ENCODE measurements around the gene CALML6. TPM values are rescaled to one million over a fixed set of nuclear protein-coding genes. Genes with fewer than 3 reads are reported as not detected.

Gene CALML6
- total RNA-seq, 1 experiment from 2014 or later: 1.9 TPM

- TF ChIP-seq AFF4 (CRISPR knock-in tag; IDR thresholded peaks at IDR 0.05; ENCODE audit: borderline replicate concordance) (no peak), ZBTB21 (CRISPR knock-in tag; IDR thresholded peaks at IDR 0.05; ENCODE audit: borderline replicate concordance) (no peak), ZNF121 (CRISPR knock-in tag; IDR thresholded peaks at IDR 0.05) (no peak), ZNF317 (CRISPR knock-in tag; IDR thresholded peaks at IDR 0.05; ENCODE audit: borderline replicate concordance, low read depth) (no peak), HMGXB4 (CRISPR knock-in tag; IDR thresholded peaks at IDR 0.05) (peak; percentile 37; the same call in 1 of the 2 replicates), FOXP1 (CRISPR knock-in tag; IDR thresholded peaks at IDR 0.05; ENCODE audit: borderline replicate concordance) (no peak), TCF7 (CRISPR knock-in tag; IDR thresholded peaks at IDR 0.05; ENCODE audit: low read depth) (no peak), SP1 (CRISPR knock-in tag; conservative IDR thresholded peaks at IDR 0.05) (0 out of 2 replicates have a peak, but pooled peaks have one; percentile 5), ZNF416 (CRISPR knock-in tag; IDR thresholded peaks at IDR 0.05) (no peak), USF1 (CRISPR knock-in tag; IDR thresholded peaks at IDR 0.05) (no peak), E2F5 (CRISPR knock-in tag; IDR thresholded peaks at IDR 0.05) (peak; percentile 70), ZNF396 (CRISPR knock-in tag; IDR thresholded peaks at IDR 0.05; ENCODE audit: borderline replicate concordance) (no peak), ELF4 (CRISPR knock-in tag; IDR thresholded peaks at IDR 0.05; ENCODE audit: low read depth) (no peak), GABPB1 (CRISPR knock-in tag; IDR thresholded peaks at IDR 0.05) (no peak), ZNF512 (CRISPR knock-in tag; IDR thresholded peaks at IDR 0.05; ENCODE audit: borderline replicate concordance) (no peak), SMAD3 (CRISPR knock-in tag; IDR thresholded peaks at IDR 0.05; ENCODE audit: borderline replicate concordance) (no peak), HMGA2 (CRISPR knock-in tag; IDR thresholded peaks at IDR 0.05) (no peak), NFE2L1 (CRISPR knock-in tag; IDR thresholded peaks at IDR 0.05) (no peak), RELA (CRISPR knock-in tag; IDR thresholded peaks at IDR 0.05; ENCODE audit: borderline replicate concordance) (no peak; the same call in 1 of the 2 replicates)
- TF ChIP-seq, protein P1, sequence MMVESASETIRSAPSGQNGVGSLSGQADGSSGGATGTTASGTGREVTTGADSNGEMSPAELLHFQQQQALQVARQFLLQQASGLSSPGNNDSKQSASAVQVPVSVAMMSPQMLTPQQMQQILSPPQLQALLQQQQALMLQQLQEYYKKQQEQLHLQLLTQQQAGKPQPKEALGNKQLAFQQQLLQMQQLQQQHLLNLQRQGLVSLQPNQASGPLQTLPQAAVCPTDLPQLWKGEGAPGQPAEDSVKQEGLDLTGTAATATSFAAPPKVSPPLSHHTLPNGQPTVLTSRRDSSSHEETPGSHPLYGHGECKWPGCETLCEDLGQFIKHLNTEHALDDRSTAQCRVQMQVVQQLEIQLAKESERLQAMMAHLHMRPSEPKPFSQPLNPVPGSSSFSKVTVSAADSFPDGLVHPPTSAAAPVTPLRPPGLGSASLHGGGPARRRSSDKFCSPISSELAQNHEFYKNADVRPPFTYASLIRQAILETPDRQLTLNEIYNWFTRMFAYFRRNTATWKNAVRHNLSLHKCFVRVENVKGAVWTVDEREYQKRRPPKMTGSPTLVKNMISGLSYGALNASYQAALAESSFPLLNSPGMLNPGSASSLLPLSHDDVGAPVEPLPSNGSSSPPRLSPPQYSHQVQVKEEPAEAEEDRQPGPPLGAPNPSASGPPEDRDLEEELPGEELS (CRISPR knock-in tag; IDR thresholded peaks at IDR 0.05): peak; percentile 83
- TF ChIP-seq, protein P2, sequence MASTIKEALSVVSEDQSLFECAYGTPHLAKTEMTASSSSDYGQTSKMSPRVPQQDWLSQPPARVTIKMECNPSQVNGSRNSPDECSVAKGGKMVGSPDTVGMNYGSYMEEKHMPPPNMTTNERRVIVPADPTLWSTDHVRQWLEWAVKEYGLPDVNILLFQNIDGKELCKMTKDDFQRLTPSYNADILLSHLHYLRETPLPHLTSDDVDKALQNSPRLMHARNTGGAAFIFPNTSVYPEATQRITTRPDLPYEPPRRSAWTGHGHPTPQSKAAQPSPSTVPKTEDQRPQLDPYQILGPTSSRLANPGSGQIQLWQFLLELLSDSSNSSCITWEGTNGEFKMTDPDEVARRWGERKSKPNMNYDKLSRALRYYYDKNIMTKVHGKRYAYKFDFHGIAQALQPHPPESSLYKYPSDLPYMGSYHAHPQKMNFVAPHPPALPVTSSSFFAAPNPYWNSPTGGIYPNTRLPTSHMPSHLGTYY (CRISPR knock-in tag; IDR thresholded peaks at IDR 0.05): no peak
- TF ChIP-seq, protein P3, sequence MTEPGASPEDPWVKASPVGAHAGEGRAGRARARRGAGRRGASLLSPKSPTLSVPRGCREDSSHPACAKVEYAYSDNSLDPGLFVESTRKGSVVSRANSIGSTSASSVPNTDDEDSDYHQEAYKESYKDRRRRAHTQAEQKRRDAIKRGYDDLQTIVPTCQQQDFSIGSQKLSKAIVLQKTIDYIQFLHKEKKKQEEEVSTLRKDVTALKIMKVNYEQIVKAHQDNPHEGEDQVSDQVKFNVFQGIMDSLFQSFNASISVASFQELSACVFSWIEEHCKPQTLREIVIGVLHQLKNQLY (CRISPR knock-in tag; IDR thresholded peaks at IDR 0.05): no peak
- TF ChIP-seq, protein P4, sequence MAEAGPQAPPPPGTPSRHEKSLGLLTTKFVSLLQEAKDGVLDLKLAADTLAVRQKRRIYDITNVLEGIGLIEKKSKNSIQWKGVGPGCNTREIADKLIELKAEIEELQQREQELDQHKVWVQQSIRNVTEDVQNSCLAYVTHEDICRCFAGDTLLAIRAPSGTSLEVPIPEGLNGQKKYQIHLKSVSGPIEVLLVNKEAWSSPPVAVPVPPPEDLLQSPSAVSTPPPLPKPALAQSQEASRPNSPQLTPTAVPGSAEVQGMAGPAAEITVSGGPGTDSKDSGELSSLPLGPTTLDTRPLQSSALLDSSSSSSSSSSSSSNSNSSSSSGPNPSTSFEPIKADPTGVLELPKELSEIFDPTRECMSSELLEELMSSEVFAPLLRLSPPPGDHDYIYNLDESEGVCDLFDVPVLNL (CRISPR knock-in tag; IDR thresholded peaks at IDR 0.05; ENCODE audit: borderline replicate concordance, low read depth): no peak
Observed at GRCh38 chr1:1890506-1891348, 24.3 kb upstream of the CALML6 start, which contains the start of gene GNB1 (continued).
